ENCODE measurements around the gene VASH1. TPM values are rescaled to one million over a fixed set of nuclear protein-coding genes. Genes with fewer than 3 reads are reported as not detected.

VASH1 gene
- total and polyA plus RNA-seq, 2 donors (not counting 3 experiments of a cell fraction or from before 2014, with no cell fraction given) = 39.8 to 168 TPM

- Histone ChIP-seq H3K4me2 (ENCODE audit: insufficient read depth, low read length) (no peak overlapping the region), H3K4me3 (replicated peaks in 1 of 3; ENCODE audit: insufficient read depth in 1 of 3, low read depth in 1 of 3, low read length in 3 of 3) (no peak overlapping the region), H3K4me1 (ENCODE audit: control insufficient read depth, extremely low read depth, insufficient read depth, low read length) (peaks cover 14% of the 10 kb centered on the region), H3K27ac (ENCODE audit: insufficient read depth, low read depth, low read length) (no peak overlapping the region), H3K9me3 (replicated peaks; ENCODE audit: control insufficient read depth, insufficient read depth, low read length) (no peaks in the 10 kb centered on the region), H3K9me1 (replicated peaks; ENCODE audit: control insufficient read depth, extremely low read depth, insufficient read depth, low read length) (no peaks in the 10 kb centered on the region), H3K9ac (replicated peaks; ENCODE audit: extremely low read depth, insufficient read depth, low read length) (no peak overlapping the region), H3K36me3 (ENCODE audit: control insufficient read depth in 2 of 2, extremely low read depth in 1 of 2, insufficient read depth in 2 of 2, low read length in 2 of 2) (no peaks in the 10 kb centered on the region), H2AFZ (ENCODE audit: low read depth, low read length) (no peak overlapping the region), H3K27me3 (ENCODE audit: control insufficient read depth in 2 of 2, insufficient read depth in 2 of 2, low read length in 2 of 2) (peaks cover 9 to 16% of the 10 kb centered on the region in 2 experiments), H3K79me2 (ENCODE audit: control insufficient read depth, insufficient read depth, low read length) (no peaks in the 10 kb centered on the region), H4K20me1 (replicated peaks; ENCODE audit: control insufficient read depth, extremely low read depth, insufficient read depth, low read length) (no peaks in the 10 kb centered on the region)
- FAIRE-seq (no peak), DNase-seq (ENCODE audit: low read depth, low spot score) (no peak)
- ChIA-PET POLR2A (no interaction called here), CTCF (interaction anchor here (4.3 kb wide), 1 partner anchor 30 kb away, joined by 32 read pairs; no protein-coding TSS in a partner anchor)
- intact Hi-C loops (cut with micrococcal nuclease) = loop anchor here (5.0 kb wide), 1 partner anchor 47 kb away; no protein-coding TSS in a partner anchor
- TF ChIP-seq MAX (IDR thresholded peaks at IDR 0.05; ENCODE audit: insufficient read depth, insufficient read length) (no peak), GATA2 (IDR thresholded peaks at IDR 0.05; ENCODE audit: insufficient read depth, insufficient read length, low read depth, low read length) (no peak), POLR2AphosphoS5 (IDR thresholded peaks at IDR 0.05; ENCODE audit: insufficient read depth, low read depth, low read length) (no peak), POLR2A (IDR thresholded peaks at IDR 0.05; ENCODE audit: low read depth, low read length) (no peak), FOS (IDR thresholded peaks at IDR 0.05; ENCODE audit: borderline replicate concordance, insufficient read depth, low read length) (no peak), EZH2 (IDR thresholded peaks at IDR 0.05; ENCODE audit: borderline replicate concordance, low read depth, low read length, severe bottlenecking) (no peak), JUN (IDR thresholded peaks at IDR 0.05; ENCODE audit: borderline replicate concordance, insufficient read depth, insufficient read length, low read depth) (no peak), CTCF (IDR thresholded peaks at IDR 0.05; ENCODE audit: extremely low read depth in 1 of 2, insufficient read depth in 1 of 2, low read depth in 1 of 2, low read length in 2 of 2) (no peak), MYC (IDR thresholded peaks at IDR 0.05; ENCODE audit: low read depth, low read length) (no peak)
- dilution Hi-C loops (cut with MboI; ENCODE audit: extremely low pct_ligation_motif_present, low sequenced_read_pairs) = no loop called here
- BruUV-seq (replicated peaks) = no TSS peak
Measured at GRCh38 chr14:76814726-76815645, 53.7 kb downstream of the VASH1 start.
